Measurements from ENCODE around the gene FOCAD. TPM values are rescaled to one million over a fixed set of nuclear protein-coding genes. Genes with fewer than 3 reads are reported as not detected.

The FOCAD gene
- total and polyA plus RNA-seq, 2 donors = 7.8 to 84.3 TPM

DNA sequence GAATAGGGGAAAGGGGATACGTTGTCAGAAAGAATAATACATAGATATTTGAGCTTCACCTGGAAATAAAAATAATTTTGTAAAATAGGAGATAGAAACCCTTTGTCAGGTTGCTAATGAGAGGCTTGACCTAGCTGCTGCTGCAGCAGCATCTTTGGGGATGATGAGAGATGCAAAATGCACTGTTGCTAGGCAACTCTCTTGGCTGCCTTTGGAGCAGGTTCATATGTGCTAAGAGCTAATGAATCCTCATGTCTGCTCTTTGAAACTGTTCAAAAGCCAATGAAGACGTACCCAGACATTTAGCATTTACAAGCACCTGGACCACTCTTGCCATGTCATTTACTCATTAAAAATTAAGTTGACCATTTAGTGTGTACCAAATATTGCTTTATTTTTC lies 121.7 kb downstream of the FOCAD start:
- no peaks in the 10 kb centered on the region for H3K36me3 ChIP-seq (ENCODE audit: insufficient read depth)
- WGBS = 98% methylated on average over 2 of the region's 2 CpGs
- no peak overlapping the region for H3K27ac ChIP-seq (ENCODE audit: low read depth)
- no peaks in the 10 kb centered on the region for H3K4me1 ChIP-seq (ENCODE audit: insufficient read depth)
- H3K4me3 ChIP-seq (ENCODE audit: low read depth, low read length) = no peak overlapping the region
- DNase-seq (ENCODE audit: extremely low spot score) = no peak

DNA sequence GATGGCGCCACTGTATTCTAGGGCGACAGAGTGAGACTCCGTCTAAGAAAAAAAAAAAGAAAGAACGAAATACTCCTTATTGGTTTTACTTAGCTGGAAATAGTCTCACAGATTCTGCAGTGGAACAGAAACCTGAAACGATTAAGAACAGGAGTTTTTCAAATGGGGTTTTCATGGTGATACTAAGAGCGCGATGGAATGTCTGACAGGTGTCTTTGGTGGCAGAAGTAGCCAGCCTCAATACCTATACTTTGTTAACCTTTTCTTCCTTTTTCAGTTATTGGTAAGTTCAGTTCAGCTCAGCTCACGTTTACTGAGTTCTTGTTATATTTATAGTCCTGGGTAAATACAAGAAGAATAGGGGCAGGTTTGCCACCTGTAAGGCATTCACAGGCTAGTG lies 123.9 kb downstream of the FOCAD start:
- no peak overlapping the region for H3K4me3 ChIP-seq (ENCODE audit: low read depth, low read length)

GRCh38 chr9:20811872-20812271 lies 127.8 kb downstream of the FOCAD start:
- no peak for DNase-seq (ENCODE audit: extremely low spot score)
- H3K27ac ChIP-seq (ENCODE audit: low read depth) = no peak overlapping the region
- no peaks in the 10 kb centered on the region for H3K36me3 ChIP-seq (ENCODE audit: insufficient read depth)
- H3K4me1 ChIP-seq (ENCODE audit: insufficient read depth) = no peaks in the 10 kb centered on the region
- H3K4me3 ChIP-seq (ENCODE audit: low read depth, low read length) = no peak overlapping the region

More for the DNA sequence above, 123.9 kb downstream of the FOCAD start:
- WGBS = 85% methylated on average over 8 of the region's 8 CpGs
- Histone ChIP-seq H3K36me3 (ENCODE audit: insufficient read depth) (no peaks in the 10 kb centered on the region), H3K27ac (ENCODE audit: low read depth) (no peak overlapping the region), H3K4me1 (ENCODE audit: insufficient read depth) (no peaks in the 10 kb centered on the region)
- DNase-seq (ENCODE audit: extremely low spot score) = no peak

- Histone ChIP-seq H3K36me3 (ENCODE audit: insufficient read depth) (no peaks in the 10 kb centered on the region), H3K4me1 (ENCODE audit: insufficient read depth) (no peaks in the 10 kb centered on the region), H3K27ac (ENCODE audit: low read depth) (no peak overlapping the region), H3K4me3 (ENCODE audit: low read depth, low read length) (no peak overlapping the region)
- DNase-seq (ENCODE audit: extremely low spot score) = no peak
- 31% methylated on average over 5 of the region's 5 CpGs for whole genome bisulfite sequencing
Observed at GRCh38 chr9:20815923-20816703, 132.1 kb downstream of the FOCAD start.

GRCh38 chr9:20823051-20823450 lies 139.0 kb downstream of the FOCAD start:
- Histone ChIP-seq H3K4me3 (ENCODE audit: low read depth, low read length) (no peak overlapping the region), H3K36me3 (ENCODE audit: insufficient read depth) (no peaks in the 10 kb centered on the region), H3K27ac (ENCODE audit: low read depth) (no peak overlapping the region), H3K4me1 (ENCODE audit: insufficient read depth) (no peaks in the 10 kb centered on the region)
- no peak for DNase-seq (ENCODE audit: extremely low spot score)

DNA sequence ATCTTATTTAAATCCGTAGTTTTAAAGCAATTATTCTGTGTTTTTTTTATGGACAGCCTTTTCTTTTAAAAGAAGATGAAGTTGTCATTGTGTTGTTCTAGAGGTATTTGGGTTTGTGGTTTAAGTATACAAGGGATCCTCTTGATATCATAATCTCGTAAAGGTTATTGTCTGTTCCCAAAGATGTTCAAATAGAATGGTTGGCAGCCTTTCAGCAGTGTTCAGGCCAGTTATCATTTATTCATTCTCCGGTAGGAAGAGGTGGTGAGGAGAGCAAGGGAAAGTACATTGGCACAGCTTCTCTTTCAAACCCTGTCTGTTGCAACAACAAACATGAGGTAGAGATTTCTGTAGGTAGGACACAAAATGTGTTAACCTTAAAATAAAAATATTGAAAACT lies 147.0 kb downstream of the FOCAD start:
- DNase-seq (ENCODE audit: extremely low spot score) = no peak
- Histone ChIP-seq H3K27ac (ENCODE audit: low read depth) (no peak overlapping the region), H3K4me3 (ENCODE audit: low read depth, low read length) (no peak overlapping the region), H3K4me1 (ENCODE audit: insufficient read depth) (no peaks in the 10 kb centered on the region), H3K36me3 (ENCODE audit: insufficient read depth) (no peaks in the 10 kb centered on the region)
- 72% methylated on average over 3 of the region's 3 CpGs for WGBS

- Histone ChIP-seq H3K4me3 (ENCODE audit: low read depth, low read length) (no peak overlapping the region), H3K27ac (ENCODE audit: low read depth) (no peak overlapping the region), H3K4me1 (ENCODE audit: insufficient read depth) (no peaks in the 10 kb centered on the region), H3K36me3 (ENCODE audit: insufficient read depth) (no peaks in the 10 kb centered on the region)
- 58% methylated on average over 2 of the region's 2 CpGs for WGBS
- no peak for DNase-seq (ENCODE audit: extremely low spot score)
Observed at GRCh38 chr9:20832775-20833174, 148.7 kb downstream of the FOCAD start.

- no peaks in the 10 kb centered on the region for H3K36me3 ChIP-seq (ENCODE audit: insufficient read depth)
- H3K4me1 ChIP-seq (ENCODE audit: insufficient read depth) = no peaks in the 10 kb centered on the region
- no peak overlapping the region for H3K27ac ChIP-seq (ENCODE audit: low read depth)
- H3K4me3 ChIP-seq (ENCODE audit: low read depth, low read length) = no peak overlapping the region
- DNase-seq (ENCODE audit: extremely low spot score) = no peak
- 76% methylated on average over 6 of the region's 6 CpGs for WGBS
Observed at GRCh38 chr9:20835377-20836286, 151.6 kb downstream of the FOCAD start.

- no peak overlapping the region for H3K27ac ChIP-seq (ENCODE audit: low read depth)
- 85% methylated on average over 3 of the region's 3 CpGs for WGBS
- no peak overlapping the region for H3K4me3 ChIP-seq (ENCODE audit: low read depth, low read length)
- no peak for DNase-seq (ENCODE audit: extremely low spot score)
- no peaks in the 10 kb centered on the region for H3K36me3 ChIP-seq (ENCODE audit: insufficient read depth)
- no peaks in the 10 kb centered on the region for H3K4me1 ChIP-seq (ENCODE audit: insufficient read depth)
Observed at GRCh38 chr9:20837166-20837565, 153.1 kb downstream of the FOCAD start.

DNA sequence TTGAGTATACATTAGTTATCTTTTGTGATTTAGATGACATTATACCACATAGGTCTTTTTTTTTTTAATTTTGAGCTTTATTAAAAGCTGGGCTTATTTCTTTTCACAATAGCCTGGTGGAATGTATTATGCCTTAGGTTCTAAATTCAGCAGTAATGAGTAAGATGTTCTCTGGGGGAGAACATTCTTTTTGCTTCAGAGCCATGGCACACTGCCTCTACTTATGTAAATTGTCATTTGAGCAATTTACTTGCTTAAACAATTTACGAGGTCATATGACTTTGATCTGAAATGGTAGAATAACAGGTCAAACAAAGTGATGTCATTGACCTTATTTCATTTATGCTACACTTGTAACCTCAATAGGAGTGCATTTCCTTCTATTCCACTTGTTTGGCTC lies 154.2 kb downstream of the FOCAD start:
- Histone ChIP-seq H3K4me3 (ENCODE audit: low read depth, low read length) (no peak overlapping the region), H3K4me1 (ENCODE audit: insufficient read depth) (no peaks in the 10 kb centered on the region), H3K36me3 (ENCODE audit: insufficient read depth) (no peaks in the 10 kb centered on the region), H3K27ac (ENCODE audit: low read depth) (no peak overlapping the region)
- no peak for DNase-seq (ENCODE audit: extremely low spot score)
- WGBS = 65% methylated on average over 1 of the region's 1 CpG

DNA sequence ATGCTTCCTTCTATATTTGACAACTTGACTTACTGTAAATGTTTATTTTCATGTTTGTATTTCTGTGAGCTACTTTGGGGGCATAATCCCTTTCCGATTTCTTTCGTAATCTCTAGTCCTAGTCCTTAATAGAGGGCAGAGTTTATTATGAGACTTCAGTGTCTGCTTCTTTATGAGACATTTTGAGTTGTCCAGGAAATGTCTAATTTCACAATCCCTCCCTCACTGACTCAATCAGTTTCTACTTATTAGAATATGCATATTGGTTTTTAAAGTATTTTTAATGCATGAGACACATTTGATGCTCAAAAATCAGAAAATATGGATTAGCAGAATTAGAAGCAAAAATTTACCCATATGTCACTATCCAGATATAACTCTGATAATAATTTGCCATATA lies 160.9 kb downstream of the FOCAD start:
- no peak for DNase-seq (ENCODE audit: extremely low spot score)
- Histone ChIP-seq H3K36me3 (ENCODE audit: insufficient read depth) (no peaks in the 10 kb centered on the region), H3K4me1 (ENCODE audit: insufficient read depth) (no peaks in the 10 kb centered on the region), H3K4me3 (ENCODE audit: low read depth, low read length) (no peak overlapping the region), H3K27ac (ENCODE audit: low read depth) (no peak overlapping the region)
- 96% methylated on average over 2 of the region's 2 CpGs for WGBS

DNA sequence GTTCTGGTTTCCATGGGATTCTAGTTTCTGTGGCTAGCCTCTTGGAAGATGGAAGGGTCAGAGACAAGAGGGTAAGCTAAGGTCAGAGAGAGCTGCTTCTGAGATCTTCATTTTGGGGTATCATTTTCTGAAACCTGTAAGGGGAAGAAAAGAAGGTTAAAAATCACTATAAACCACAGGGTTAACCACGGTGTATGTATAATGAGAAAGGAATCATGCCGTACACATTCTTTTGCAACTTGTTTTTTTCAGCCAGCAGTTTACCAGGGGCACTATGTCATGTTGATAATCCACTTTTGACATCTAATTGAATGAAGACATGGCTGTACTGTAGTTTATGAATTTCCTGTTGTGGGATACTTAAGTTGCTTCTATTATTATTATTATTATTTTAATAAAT lies 164.4 kb downstream of the FOCAD start:
- H3K4me3 ChIP-seq (ENCODE audit: low read depth, low read length) = no peak overlapping the region
- H3K36me3 ChIP-seq (ENCODE audit: insufficient read depth) = no peaks in the 10 kb centered on the region
- WGBS = 62% methylated on average over 2 of the region's 2 CpGs
- no peaks in the 10 kb centered on the region for H3K4me1 ChIP-seq (ENCODE audit: insufficient read depth)
- H3K27ac ChIP-seq (ENCODE audit: low read depth) = no peak overlapping the region
- DNase-seq (ENCODE audit: extremely low spot score) = no peak

DNA sequence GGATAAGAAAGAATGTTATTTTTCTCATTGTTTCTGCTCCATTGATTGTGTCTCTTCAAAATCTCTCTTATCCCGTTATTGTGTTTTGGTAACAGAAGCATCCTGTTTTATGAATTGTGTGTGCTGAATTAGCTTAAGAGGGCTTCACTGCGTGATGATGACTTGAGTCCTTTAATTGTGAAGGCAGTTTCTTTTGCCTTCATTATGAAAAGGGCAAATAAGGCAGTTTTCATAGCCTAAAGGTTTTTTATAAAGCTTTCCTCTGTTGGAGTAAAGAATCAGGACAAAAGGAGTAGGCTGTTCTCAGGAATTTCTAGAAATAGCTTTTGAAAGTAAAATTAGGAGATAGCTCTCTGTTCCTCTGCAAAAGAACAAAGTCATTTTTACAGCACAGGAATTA lies 169.8 kb downstream of the FOCAD start:
- WGBS = 80% methylated on average over 2 of the region's 2 CpGs
- peaks cover 3% of the 10 kb centered on the region for H3K36me3 ChIP-seq (ENCODE audit: insufficient read depth)
- DNase-seq (ENCODE audit: extremely low spot score) = no peak

GRCh38 chr9:20854444-20854843 lies 170.4 kb downstream of the FOCAD start:
- WGBS = 55% methylated on average over 4 of the region's 4 CpGs
- no peak overlapping the region for H3K27ac ChIP-seq (ENCODE audit: low read depth)
- DNase-seq (ENCODE audit: extremely low spot score) = no peak
- no peak overlapping the region for H3K4me3 ChIP-seq (ENCODE audit: low read depth, low read length)
- peaks cover 3% of the 10 kb centered on the region for H3K36me3 ChIP-seq (ENCODE audit: insufficient read depth)
- no peaks in the 10 kb centered on the region for H3K4me1 ChIP-seq (ENCODE audit: insufficient read depth)

More for the DNA sequence above, 169.8 kb downstream of the FOCAD start:
- no peaks in the 10 kb centered on the region for H3K4me1 ChIP-seq (ENCODE audit: insufficient read depth)
- H3K27ac ChIP-seq (ENCODE audit: low read depth) = no peak overlapping the region
- H3K4me3 ChIP-seq (ENCODE audit: low read depth, low read length) = no peak overlapping the region
